Activated CD4-positive, alpha-beta T cell treated with anti-CD3 and anti-CD28 coated beads for 36 hours (primary cell): ENCODE data around the gene CTDSPL2. TPM values are rescaled to one million over a fixed set of nuclear protein-coding genes. Genes with fewer than 3 reads are reported as not detected.

Experiments used
- ATAC-seq: fragments of 200-7000 bp; cut with Tn5 transposase; one replicate; pipeline ENCODE4 v1.10.0; 2021; ENCODE audit warnings: mild to moderate bottlenecking, moderate library complexity
- CTCF ChIA-PET: fragments of 350-600 bp; sonication (Branson Sonifier 250); formaldehyde crosslinking; loops from one replicate; lab custom pipeline; 2021; ENCODE audit warnings: antibody characterized with exemption; lab: Charles Lee
- POLR2A ChIA-PET: fragments of 350-600 bp; sonication (Branson Sonifier 250); formaldehyde crosslinking; loops from one replicate; lab custom pipeline; 2021; ENCODE audit warnings: antibody characterized with exemption, inconsistent platforms; lab: Charles Lee
- DNase-seq: peaks from one replicate; pipeline ENCODE4 v3.0.0-alpha.2; 2020
- H3K27ac Mint-ChIP-seq: one replicate; pipeline ENCODE4 v1.8.0; 2021; ENCODE audit warnings: mixed read lengths
- H3K27me3 Mint-ChIP-seq: one replicate; pipeline ENCODE4 v1.8.0; 2021; ENCODE audit warnings: mixed read lengths
- H3K36me3 Mint-ChIP-seq: one replicate; pipeline ENCODE4 v1.8.0; 2021; ENCODE audit warnings: low read depth, mixed read lengths
- H3K4me1 Mint-ChIP-seq: one replicate; pipeline ENCODE4 v1.8.0; 2021; ENCODE audit warnings: mixed read lengths
- H3K4me3 Mint-ChIP-seq: one replicate; pipeline ENCODE4 v1.8.0; 2021; ENCODE audit warnings: mild to moderate bottlenecking, moderate library complexity, mixed read lengths
- H3K9me3 Mint-ChIP-seq: one replicate; pipeline ENCODE4 v1.8.0; 2021; ENCODE audit warnings: low read depth, mixed read lengths
- intact Hi-C, 2 experiments: fragments of 100-400 bp; cut with DNase I in 1 of 2; cut with micrococcal nuclease in 1 of 2; formaldehyde crosslinking; loops; one replicate each; pipeline versions ENCODE4 v1.14.2 to v1.15.1; 2022 to 2024; cut with DNase I, micrococcal nuclease
- total RNA-seq, 2 experiments: library from RNA; stranded (reverse); gene quantifications; one replicate each; pipeline ENCODE4 v1.2.3, GENCODE V29; 2021

Gene CTDSPL2
- total RNA-seq, 2 experiments from 2014 or later: 80.7 to 107 TPM

- Mint-ChIP-seq H3K27me3 (no peaks in the 10 kb centered on the region), H3K9me3 (peaks cover 3% of the 10 kb centered on the region), H3K4me1 (peaks cover 7% of the 10 kb centered on the region), H3K36me3 (peaks cover 68% of the 10 kb centered on the region), H3K27ac (no peak overlapping the region), H3K4me3 (no peak overlapping the region)
- DNase-seq (no peak), ATAC-seq (no peak)
- ChIA-PET POLR2A (no interaction called here), CTCF (no interaction called here)
- intact Hi-C loops: no loop called here
These were observed 138.1 kb downstream of the CTDSPL2 start for GRCh38 chr15:44565387-44566154.

- ChIA-PET CTCF (no interaction called here), POLR2A (no interaction called here)
- ATAC-seq (no peak), DNase-seq (no peak)
- Mint-ChIP-seq H3K9me3 (peaks cover 3% of the 10 kb centered on the region), H3K36me3 (peaks cover 62% of the 10 kb centered on the region), H3K4me3 (no peak overlapping the region), H3K27ac (no peak overlapping the region), H3K4me1 (peaks cover 1% of the 10 kb centered on the region), H3K27me3 (no peaks in the 10 kb centered on the region)
- intact Hi-C loops: no loop called here
These were observed 138.7 kb downstream of the CTDSPL2 start for GRCh38 chr15:44566155-44566540.

DNA sequence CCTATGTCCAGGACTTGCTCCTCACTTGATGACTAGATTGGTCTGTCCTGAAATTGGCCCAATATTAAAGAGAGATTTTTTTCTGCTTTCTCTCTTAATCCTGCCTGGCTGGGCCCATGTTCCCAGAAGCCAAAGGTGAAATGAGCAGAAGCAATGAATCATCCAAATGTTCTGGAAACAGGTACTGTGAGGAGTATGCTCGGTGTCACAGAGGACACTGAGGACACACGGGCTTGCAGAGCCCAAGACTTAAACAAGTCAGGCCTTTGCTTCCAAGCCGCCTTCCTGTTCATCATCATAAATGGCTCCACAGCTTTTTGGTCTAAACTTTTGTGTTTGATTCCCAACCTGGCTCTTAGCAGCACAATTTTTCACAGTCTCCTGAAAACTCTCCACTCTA lies 140.9 kb downstream of the CTDSPL2 start:
- ChIA-PET CTCF (interaction anchor here (0.6 to 0.7 kb wide), 2 partner anchors 10 to 23 kb away, joined by 3 read pairs; no protein-coding TSS in a partner anchor), POLR2A (no interaction called here)
- intact Hi-C loops: no loop called here
- Mint-ChIP-seq H3K27me3 (no peaks in the 10 kb centered on the region), H3K27ac (no peak overlapping the region), H3K4me1 (no peaks in the 10 kb centered on the region), H3K4me3 (no peak overlapping the region), H3K36me3 (peaks cover 49% of the 10 kb centered on the region), H3K9me3 (peaks cover 3% of the 10 kb centered on the region)
- DNase-seq (no peak), ATAC-seq (no peak)

DNA sequence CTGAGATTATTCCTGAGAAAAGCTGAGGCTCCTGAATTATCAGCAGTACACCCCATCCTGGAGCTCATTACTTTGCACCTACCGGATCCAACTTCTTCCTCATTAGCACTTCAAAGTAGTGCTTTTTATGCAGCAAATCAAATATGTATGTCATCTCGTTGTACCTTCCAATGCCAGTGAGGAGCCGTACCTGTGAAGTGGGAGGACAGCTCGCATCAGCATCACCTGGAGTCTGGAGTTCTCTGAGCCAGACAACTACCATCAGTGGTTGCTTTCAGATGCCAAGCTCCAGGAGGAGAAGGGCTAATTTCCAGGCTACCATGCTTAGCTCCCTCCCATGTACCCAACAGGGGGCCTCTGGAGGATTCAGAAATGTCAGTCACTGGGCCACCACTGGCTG lies 141.9 kb downstream of the CTDSPL2 start:
- CTCF ChIA-PET: interaction anchor here (0.6 to 1.3 kb wide), 2 partner anchors 12 to 18 kb away, joined by 3 to 5 read pairs; no protein-coding TSS in a partner anchor
- Mint-ChIP-seq H3K36me3 (peaks cover 47% of the 10 kb centered on the region), H3K27ac (no peak overlapping the region), H3K4me1 (no peaks in the 10 kb centered on the region), H3K9me3 (peaks cover 3% of the 10 kb centered on the region), H3K27me3 (no peaks in the 10 kb centered on the region), H3K4me3 (no peak overlapping the region)
- ATAC-seq: no peak
- DNase-seq: no peak
- POLR2A ChIA-PET: no interaction called here
- intact Hi-C loops: no loop called here

DNA sequence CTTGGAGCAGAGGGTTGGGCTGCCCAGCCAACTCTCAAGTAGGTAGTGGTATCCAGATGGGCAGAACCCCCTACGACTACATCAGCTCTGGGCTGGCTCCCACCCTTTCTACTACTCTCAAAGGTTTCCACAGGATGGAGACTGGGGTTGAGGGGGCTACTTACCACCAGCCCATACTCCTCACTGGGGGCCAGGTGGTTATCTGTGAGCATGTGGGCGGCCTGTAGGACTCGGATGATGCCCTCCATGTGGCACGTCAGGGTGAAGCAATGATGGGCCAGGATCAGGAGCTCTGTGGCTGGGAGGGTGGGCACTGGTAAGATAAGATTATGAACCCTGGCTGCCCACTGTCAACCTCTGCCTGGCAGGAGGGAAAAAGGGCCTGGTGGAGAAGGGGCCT lies 142.9 kb downstream of the CTDSPL2 start:
- no peaks in the 10 kb centered on the region for H3K9me3 Mint-ChIP-seq
- ATAC-seq: no peak
- H3K4me1 Mint-ChIP-seq: no peaks in the 10 kb centered on the region
- ChIA-PET CTCF (interaction anchor here (1.3 kb wide), 1 partner anchor 11 kb away, joined by 5 read pairs; no protein-coding TSS in a partner anchor), POLR2A (no interaction called here)
- no peak overlapping the region for H3K4me3 Mint-ChIP-seq
- intact Hi-C loops: no loop called here
- peaks cover 44% of the 10 kb centered on the region for H3K36me3 Mint-ChIP-seq
- H3K27me3 Mint-ChIP-seq: no peaks in the 10 kb centered on the region
- no peak for DNase-seq
- peak overlapping the region; percentile 37 for H3K27ac Mint-ChIP-seq

GRCh38 chr15:44573386-44573785 lies 146.0 kb downstream of the CTDSPL2 start:
- intact Hi-C loops: no loop called here
- ChIA-PET POLR2A (no interaction called here), CTCF (interaction anchor here (0.9 to 1.2 kb wide), 4 partner anchors 10 to 213 kb away, joined by 3 to 4 read pairs (median 3); no protein-coding TSS in a partner anchor)
- ATAC-seq: no peak
- Mint-ChIP-seq H3K4me1 (peaks cover 2% of the 10 kb centered on the region), H3K36me3 (peaks cover 27% of the 10 kb centered on the region), H3K27ac (peak overlapping the region; percentile 13), H3K4me3 (no peak overlapping the region), H3K9me3 (no peaks in the 10 kb centered on the region), H3K27me3 (no peaks in the 10 kb centered on the region)
- no peak for DNase-seq

GRCh38 chr15:44574734-44575133 lies 147.3 kb downstream of the CTDSPL2 start:
- POLR2A ChIA-PET: no interaction called here
- H3K27me3 Mint-ChIP-seq: no peaks in the 10 kb centered on the region
- H3K27ac Mint-ChIP-seq: peak overlapping the region; percentile 13
- peaks cover 4% of the 10 kb centered on the region for H3K4me1 Mint-ChIP-seq
- CTCF ChIA-PET: interaction anchor here (0.6 to 1.1 kb wide), 4 partner anchors 10 to 28 kb away, joined by 3 to 4 read pairs (median 4); no protein-coding TSS in a partner anchor
- peaks cover 23% of the 10 kb centered on the region for H3K36me3 Mint-ChIP-seq
- DNase-seq (no peak), ATAC-seq (no peak)
- no peaks in the 10 kb centered on the region for H3K9me3 Mint-ChIP-seq
- intact Hi-C loops: no loop called here
- H3K4me3 Mint-ChIP-seq: no peak overlapping the region

Other genes with a start within 250 kb of the CTDSPL2 start
- gene FRMD5, start 232.4 kb upstream of the CTDSPL2 start, total RNA-seq: under 1 TPM; 0.16 to 0.30 TPM
- gene GOLM2, start 138.9 kb upstream of the CTDSPL2 start, total RNA-seq: 10 to 100 TPM; 27.9 to 36.0 TPM
- gene EIF3J, start 109.5 kb downstream of the CTDSPL2 start, total RNA-seq: 100 to 1,000 TPM; 106 to 143 TPM
- gene SPG11, start 236.0 kb downstream of the CTDSPL2 start, total RNA-seq: 10 to 100 TPM; 76.2 to 88.7 TPM